K562 (cell line): ENCODE data around the gene TJP3. TPM values are rescaled to one million over a fixed set of nuclear protein-coding genes. Genes with fewer than 3 reads are reported as not detected.

Experiments
- ATF1 ChIP-seq, 2 experiments: fragments of 450-650 bp in 1 of 2; IDR thresholded peaks; 2 replicates each; pipeline ENCODE4 v1.6.1; 2016; ENCODE audit warnings: missing compliant biosample characterization in 1 of 2, missing genetic modification characterization in 1 of 2
- E2F3 ChIP-seq: fragments of 250-450 bp; sonication (Bioruptor Pico); IDR thresholded peaks from 2 replicates; pipeline ENCODE4 v1.4.0; 2020; ENCODE audit warnings: mild to moderate bottlenecking
- EZH2 ChIP-seq: IDR thresholded peaks from 2 replicates; pipeline ENCODE4 v1.6.1; 2012; ENCODE audit warnings: low read depth, mild to moderate bottlenecking, inconsistent platforms, low read length, borderline replicate concordance
- FOXP4 ChIP-seq: sonication (generic); formaldehyde crosslinking; IDR thresholded peaks from 2 replicates; pipeline ENCODE4 v1.8.0; 2022; ENCODE audit warnings: mild to moderate bottlenecking, missing genetic modification reagents, borderline replicate concordance
- HIVEP1 ChIP-seq: fragments of 250-450 bp; sonication (Bioruptor Pico); IDR thresholded peaks from 2 replicates; pipeline ENCODE4 v1.4.0; 2020; ENCODE audit warnings: mild to moderate bottlenecking
- JUN ChIP-seq, 2 experiments: sonication (generic) in 1 of 2; formaldehyde crosslinking in 1 of 2; IDR thresholded peaks; 2 replicates each; pipeline versions ENCODE4 v1.6.1 to v1.8.0; 2012 to 2022; ENCODE audit warnings: borderline replicate concordance in 2 of 2, mild to moderate bottlenecking in 2 of 2, improper control_type of control experiment in 1 of 2, low read depth in 1 of 2, low read length in 1 of 2, missing genetic modification reagents in 1 of 2
- KDM1A ChIP-seq, 2 experiments: fragments of 450-650 bp; IDR thresholded peaks; 2 replicates each; pipeline ENCODE4 v1.6.1; 2016; ENCODE audit warnings: mild to moderate bottlenecking in 2 of 2
- MAX ChIP-seq: sonication (generic); formaldehyde crosslinking; IDR thresholded peaks from 2 replicates; pipeline ENCODE4 v1.9.0; 2022; ENCODE audit warnings: mild to moderate bottlenecking, missing genetic modification reagents
- POLR2G ChIP-seq: fragments of 200-400 bp; formaldehyde crosslinking; IDR thresholded peaks from 2 replicates; pipeline ENCODE4 v1.6.1; 2017; ENCODE audit warnings: low read depth, mild to moderate bottlenecking, antibody characterized with exemption, low read length, moderate library complexity
- RBM25 ChIP-seq: fragments of 200-400 bp; formaldehyde crosslinking; IDR thresholded peaks from 2 replicates; pipeline ENCODE4 v1.6.1; 2018; ENCODE audit warnings: low read length, low read depth, moderate library complexity; ENCODE audit not compliant: severe bottlenecking
- RCOR1 ChIP-seq, 2 experiments: IDR thresholded peaks; 2 replicates each; pipeline ENCODE4 v1.6.1; 2012; ENCODE audit warnings: low read depth in 2 of 2, low read length in 2 of 2, borderline replicate concordance in 1 of 2, improper control_type of control experiment in 1 of 2
- SMAD4 ChIP-seq: fragments of 250-450 bp; sonication (Bioruptor Pico); conservative IDR thresholded peaks from 2 replicates; pipeline ENCODE4 v1.8.0; 2021; ENCODE audit warnings: inconsistent platforms, mild to moderate bottlenecking, moderate library complexity
- SMARCA5 ChIP-seq: fragments of 450-650 bp; IDR thresholded peaks from 2 replicates; pipeline ENCODE4 v1.6.1; 2016
- TFAP4 ChIP-seq: sonication (generic); formaldehyde crosslinking; IDR thresholded peaks from 2 replicates; pipeline ENCODE4 v1.8.0; 2022; ENCODE audit warnings: missing genetic modification reagents, mild to moderate bottlenecking, moderate library complexity, borderline replicate concordance
- YY1 ChIP-seq, 3 experiments: IDR thresholded peaks; 2 replicates each; pipeline ENCODE4 v1.6.1; 2011; ENCODE audit warnings: low read length in 2 of 3, mild to moderate bottlenecking in 2 of 3, moderate library complexity in 2 of 3, borderline replicate concordance in 1 of 3, control low read depth in 1 of 3, low read depth in 1 of 3; ENCODE audit not compliant: insufficient read depth in 3 of 3, insufficient replicate concordance in 2 of 3, control insufficient read depth in 1 of 3, insufficient read length in 1 of 3; ENCODE audit errors: extremely low read depth in 1 of 3
- ZFP36 ChIP-seq: fragments of 150-350 bp; IDR thresholded peaks from 2 replicates; pipeline ENCODE4 v1.6.1; 2018; ENCODE audit warnings: low read length, low read depth; ENCODE audit not compliant: partially characterized antibody
- ZNF785 ChIP-seq: fragments of 250-450 bp; sonication (Bioruptor Pico); IDR thresholded peaks from 2 replicates; pipeline ENCODE4 v1.4.0; 2020; ENCODE audit warnings: mild to moderate bottlenecking
- polyA plus RNA-seq, 8 experiments: library from polyadenylated mRNA; depleted of rRNA in 4 of 8; stranded (reverse) in 5 of 8; unstranded in 3 of 8; fragments of >200 nt; fragmentation: Nextera tagmentation in 2 of 8; fragmentation: Illumina TruSeq in 1 of 8; extraction: Ambion mirVana in 2 of 8; extraction: Trizol in 1 of 8; gene quantifications; 2 replicates each; pipeline versions ENCODE4 v1.2.1 to v1.2.3, GENCODE V29; 2011 to 2014; ENCODE audit warnings: inconsistent platforms in 1 of 8, missing spikeins in 1 of 8
- total RNA-seq, 7 experiments: library from RNA; depleted of rRNA in 6 of 7; stranded (reverse); fragments of >200 nt in 6 of 7; fragmentation: Illumina TruSeq in 2 of 7; extraction: Trizol in 2 of 7; gene quantifications; 2 replicates each; pipeline versions ENCODE4 v1.2.1 to v1.2.3, GENCODE V29; 2011 to 2021; ENCODE audit warnings: low replicate concordance in 1 of 7
- TF ChIP-seq, protein P1 (sequence below): IDR thresholded peaks from 2 replicates; pipeline ENCODE4 v1.6.1; 2016; ENCODE audit warnings: missing genetic modification characterization, missing compliant biosample characterization
- TF ChIP-seq, protein P2 (sequence below): IDR thresholded peaks from 2 replicates; pipeline ENCODE4 v1.6.1; 2012; ENCODE audit warnings: low read depth, low read length, improper control_type of control experiment, borderline replicate concordance

Gene TJP3
- total and polyA plus RNA-seq, 9 of the 15 experiments (the other 6 are each of a cell fraction or from before 2014, with no cell fraction given), result 0.11 to 2.4 (median 0.57) TPM; not detected in 1

DNA sequence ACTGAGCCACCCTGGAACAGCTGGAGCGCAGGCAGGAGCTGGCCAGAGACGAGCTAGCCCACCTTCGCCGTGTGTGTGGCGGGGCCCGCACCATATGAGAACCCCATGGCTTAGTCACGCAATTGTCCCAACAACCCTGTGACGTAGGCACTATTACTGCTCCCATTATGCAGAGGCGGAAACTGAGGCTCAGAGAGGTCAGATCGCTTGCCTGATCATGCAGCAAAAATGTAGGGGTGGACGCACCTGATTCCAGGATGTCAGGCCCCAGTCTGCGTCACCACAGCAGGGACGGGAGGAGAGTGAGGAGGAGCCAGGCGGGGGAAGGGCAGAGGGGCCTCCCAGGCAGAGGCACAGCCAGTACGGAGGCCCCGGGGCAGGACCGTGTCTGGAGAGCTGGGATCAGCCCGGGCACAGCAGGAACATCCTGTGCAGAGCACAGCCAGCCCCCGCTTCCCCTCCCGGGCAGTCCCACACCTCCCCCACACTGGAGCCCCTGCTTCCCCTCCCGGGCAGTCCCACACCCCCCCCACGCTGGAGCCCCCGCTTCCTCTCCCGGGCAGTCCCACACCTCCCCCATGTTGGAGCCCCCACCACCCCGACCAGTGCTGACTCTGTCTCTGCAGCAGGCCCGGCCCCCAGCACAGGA is 24.7 kb upstream of the TJP3 start (continued):
- TF ChIP-seq MAX (CRISPR knock-in tag), result peak; percentile 66; the same call in 1 of the 2 replicates
- TF ChIP-seq HIVEP1 (CRISPR knock-in tag), result no peak
- TF ChIP-seq, protein P1, sequence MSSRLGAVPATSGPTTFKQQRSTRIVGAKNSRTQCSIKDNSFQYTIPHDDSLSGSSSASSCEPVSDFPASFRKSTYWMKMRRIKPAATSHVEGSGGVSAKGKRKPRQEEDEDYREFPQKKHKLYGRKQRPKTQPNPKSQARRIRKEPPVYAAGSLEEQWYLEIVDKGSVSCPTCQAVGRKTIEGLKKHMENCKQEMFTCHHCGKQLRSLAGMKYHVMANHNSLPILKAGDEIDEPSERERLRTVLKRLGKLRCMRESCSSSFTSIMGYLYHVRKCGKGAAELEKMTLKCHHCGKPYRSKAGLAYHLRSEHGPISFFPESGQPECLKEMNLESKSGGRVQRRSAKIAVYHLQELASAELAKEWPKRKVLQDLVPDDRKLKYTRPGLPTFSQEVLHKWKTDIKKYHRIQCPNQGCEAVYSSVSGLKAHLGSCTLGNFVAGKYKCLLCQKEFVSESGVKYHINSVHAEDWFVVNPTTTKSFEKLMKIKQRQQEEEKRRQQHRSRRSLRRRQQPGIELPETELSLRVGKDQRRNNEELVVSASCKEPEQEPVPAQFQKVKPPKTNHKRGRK, result no peak
- TF ChIP-seq ZFP36, result no peak
- peak; percentile 75 for TF ChIP-seq TFAP4 (CRISPR knock-in tag)
- TF ChIP-seq POLR2G, result 0 out of 2 replicates have a peak, but pooled peaks have one; percentile 26
- peak in 1 of 3 experiments; percentile 8 for TF ChIP-seq YY1 (IDR thresholded peaks at IDR 0.05; ENCODE audit: borderline replicate concordance in 1 of 3, control insufficient read depth in 1 of 3, extremely low read depth in 1 of 3, insufficient read depth in 3 of 3, insufficient read length in 1 of 3, insufficient replicate concordance in 2 of 3, low read depth in 1 of 3, low read length in 2 of 3)
- 0 out of 2 replicates have a peak, but pooled peaks have one; percentile 20 for TF ChIP-seq FOXP4 (CRISPR knock-in tag)
- no peak for TF ChIP-seq EZH2
- peak; percentile 21 to 47; a peak in 2 of 4 replicates for TF ChIP-seq RCOR1 (IDR thresholded peaks at IDR 0.05; ENCODE audit: borderline replicate concordance in 1 of 2, low read depth in 2 of 2, low read length in 2 of 2)
- TF ChIP-seq RBM25, result peak; percentile 92
- TF ChIP-seq ATF1 (CRISPR knock-in tag; IDR thresholded peaks at IDR 0.05), result no peak
- peak; percentile 72 for TF ChIP-seq ATF1 (tag; IDR thresholded peaks at IDR 0.05)
- TF ChIP-seq, protein P2, sequence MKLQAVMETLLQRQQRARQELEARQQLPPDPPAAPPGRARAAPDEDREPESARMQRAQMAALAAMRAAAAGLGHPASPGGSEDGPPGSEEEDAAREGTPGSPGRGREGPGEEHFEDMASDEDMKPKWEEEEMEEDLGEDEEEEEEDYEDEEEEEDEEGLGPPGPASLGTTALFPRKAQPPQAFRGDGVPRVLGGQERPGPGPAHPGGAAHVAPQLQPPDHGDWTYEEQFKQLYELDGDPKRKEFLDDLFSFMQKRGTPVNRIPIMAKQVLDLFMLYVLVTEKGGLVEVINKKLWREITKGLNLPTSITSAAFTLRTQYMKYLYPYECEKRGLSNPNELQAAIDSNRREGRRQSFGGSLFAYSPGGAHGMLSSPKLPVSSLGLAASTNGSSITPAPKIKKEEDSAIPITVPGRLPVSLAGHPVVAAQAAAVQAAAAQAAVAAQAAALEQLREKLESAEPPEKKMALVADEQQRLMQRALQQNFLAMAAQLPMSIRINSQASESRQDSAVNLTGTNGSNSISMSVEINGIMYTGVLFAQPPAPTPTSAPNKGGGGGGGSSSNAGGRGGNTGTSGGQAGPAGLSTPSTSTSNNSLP, result no peak
- TF ChIP-seq KDM1A (IDR thresholded peaks at IDR 0.05), result peak; percentile 86 to 91
- no peak for TF ChIP-seq SMAD4 (CRISPR knock-in tag)
- no peak for TF ChIP-seq ZNF785
- TF ChIP-seq JUN (IDR thresholded peaks at IDR 0.05; ENCODE audit: borderline replicate concordance, low read depth, low read length), result no peak
- TF ChIP-seq JUN (CRISPR knock-in tag; IDR thresholded peaks at IDR 0.05; ENCODE audit: borderline replicate concordance), result peak; percentile 53; the same call in 1 of the 2 replicates
- TF ChIP-seq E2F3 (CRISPR knock-in tag), result no peak
- peak; percentile 95 for TF ChIP-seq SMARCA5
